GM18505 (cell line): ENCODE data around the gene IRS1.

Experiments
- ATAC-seq: cut with Tn5 transposase; IDR thresholded peaks from one replicate; pipeline ENCODE4 v1.9.1; 2021; ENCODE audit not compliant: unreplicated experiment
- POLR2A ChIP-seq: IDR thresholded peaks from 4 replicates; pipeline ENCODE4 v1.6.1; 2011; ENCODE audit warnings: borderline replicate concordance; ENCODE audit not compliant: insufficient read depth, insufficient read length; ENCODE audit errors: extremely low read depth

The IRS1 gene

DNA sequence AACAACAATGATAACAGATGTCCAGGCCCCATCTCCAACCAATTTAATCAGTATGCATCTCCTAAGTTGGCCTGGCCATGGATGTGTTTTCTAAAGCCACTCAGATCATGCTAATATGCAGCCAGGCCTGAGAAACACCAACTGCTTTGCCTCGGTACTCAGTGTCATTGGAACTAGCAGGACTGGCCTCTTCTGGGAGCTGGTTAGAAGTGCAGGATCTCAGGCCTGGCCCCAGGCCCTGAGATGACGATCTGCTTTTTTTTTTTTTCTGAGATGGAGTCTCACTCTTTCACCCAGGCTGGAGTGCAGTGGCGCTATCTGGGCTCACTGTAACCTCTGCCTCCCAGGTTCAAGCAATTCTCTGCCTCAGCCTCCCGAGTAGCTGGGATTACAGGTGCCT lies 69.1 kb downstream of the IRS1 start:
- no peak for ATAC-seq

DNA sequence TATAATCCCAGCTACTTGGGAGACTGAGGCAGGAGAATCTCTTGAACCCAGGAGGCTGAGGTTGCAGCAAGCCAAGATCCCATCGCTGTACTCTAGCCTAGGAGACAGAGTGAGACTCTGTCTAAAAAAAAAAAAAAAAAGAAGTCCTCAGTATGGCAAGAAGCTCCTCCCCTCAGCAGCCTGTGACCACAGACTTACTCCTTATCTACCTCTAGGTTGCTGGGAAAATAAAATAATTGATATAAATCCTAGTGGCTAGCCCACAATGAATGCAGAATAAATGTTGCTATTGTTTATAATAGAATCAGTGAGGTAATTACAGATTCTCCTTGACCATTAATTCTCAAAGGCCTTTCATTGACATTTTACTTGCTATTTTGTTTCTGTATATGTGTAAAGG lies 70.6 kb downstream of the IRS1 start:
- no peak for ATAC-seq

More for the DNA sequence above, 69.1 kb downstream of the IRS1 start:
- no peak for TF ChIP-seq POLR2A

DNA sequence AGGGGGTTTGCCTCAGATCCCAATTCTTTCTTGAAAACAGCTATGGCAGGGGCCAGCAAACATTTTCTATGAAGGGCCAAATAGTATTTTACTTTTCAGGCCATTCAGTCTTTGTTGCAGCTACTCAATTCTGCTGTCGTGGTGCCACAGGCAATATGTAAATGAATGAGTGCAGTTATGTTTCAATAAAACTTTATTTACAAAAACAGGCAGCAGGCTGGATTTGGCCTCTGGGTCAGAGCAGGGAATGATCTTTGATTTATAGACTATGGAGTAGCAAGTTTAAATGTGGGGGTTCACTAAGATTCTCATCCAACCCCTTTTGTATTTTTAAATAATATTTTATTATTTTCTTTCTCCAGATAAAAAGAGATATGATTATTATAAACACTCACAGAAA lies 72.4 kb downstream of the IRS1 start:
- TF ChIP-seq POLR2A: no peak
- no peak for ATAC-seq

More for the DNA sequence above, 70.6 kb downstream of the IRS1 start:
- TF ChIP-seq POLR2A: no peak

DNA sequence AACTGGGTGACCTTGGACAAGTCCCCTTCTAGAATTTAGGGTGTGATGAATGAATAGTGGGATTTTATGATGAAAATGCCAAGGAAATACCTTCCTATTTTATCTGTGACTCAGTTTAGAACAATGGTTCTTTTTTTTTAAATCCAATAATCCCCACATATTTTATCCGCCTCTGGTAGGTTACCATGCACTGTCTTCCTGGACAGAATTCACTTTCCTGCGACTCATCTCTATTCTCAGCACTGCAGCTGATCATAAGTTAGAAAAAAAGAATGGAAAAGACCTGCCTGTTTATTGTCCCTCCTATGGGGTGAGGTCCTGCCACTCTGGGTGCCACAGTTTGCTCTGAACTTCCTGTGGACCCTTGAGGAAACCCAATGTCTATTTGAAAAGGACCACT lies 73.1 kb downstream of the IRS1 start:
- ATAC-seq: no peak

DNA sequence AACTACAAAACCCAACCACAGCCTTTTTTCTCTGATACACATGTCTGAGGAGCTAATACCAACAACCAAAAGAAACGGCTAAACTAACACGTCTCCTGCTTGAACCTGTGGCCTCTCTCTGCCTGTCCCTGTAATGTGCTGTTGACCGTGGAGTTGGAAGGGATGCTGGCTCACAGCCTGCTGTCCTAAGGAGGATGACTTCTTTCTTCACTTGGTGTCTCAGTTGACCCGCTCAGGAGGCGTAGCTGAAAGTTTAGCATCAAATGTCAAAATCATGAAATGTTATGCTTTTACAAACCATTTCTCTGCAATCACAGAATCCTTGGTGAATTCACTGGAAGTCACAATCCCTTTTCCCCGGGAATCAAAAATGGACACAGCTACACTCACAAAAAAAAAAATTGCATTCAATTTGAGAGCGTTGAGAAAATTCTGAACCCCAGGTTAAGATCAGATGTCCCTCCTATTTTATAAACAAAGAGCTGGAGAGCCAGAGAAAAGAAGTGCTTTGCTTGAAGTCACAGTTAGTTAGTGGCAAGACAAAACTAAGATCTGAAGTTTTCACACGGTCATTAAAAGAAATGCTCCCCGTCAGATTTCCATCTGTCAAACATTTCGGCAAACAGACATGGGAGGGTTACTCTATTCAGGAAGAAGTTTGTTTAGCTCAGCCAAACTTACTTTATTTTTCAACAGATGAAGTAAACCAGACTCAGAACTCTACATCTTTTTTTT lies 74.3 kb downstream of the IRS1 start:
- TF ChIP-seq POLR2A: no peak
- ATAC-seq: no peak

More for the DNA sequence above, 73.1 kb downstream of the IRS1 start:
- no peak for TF ChIP-seq POLR2A

DNA sequence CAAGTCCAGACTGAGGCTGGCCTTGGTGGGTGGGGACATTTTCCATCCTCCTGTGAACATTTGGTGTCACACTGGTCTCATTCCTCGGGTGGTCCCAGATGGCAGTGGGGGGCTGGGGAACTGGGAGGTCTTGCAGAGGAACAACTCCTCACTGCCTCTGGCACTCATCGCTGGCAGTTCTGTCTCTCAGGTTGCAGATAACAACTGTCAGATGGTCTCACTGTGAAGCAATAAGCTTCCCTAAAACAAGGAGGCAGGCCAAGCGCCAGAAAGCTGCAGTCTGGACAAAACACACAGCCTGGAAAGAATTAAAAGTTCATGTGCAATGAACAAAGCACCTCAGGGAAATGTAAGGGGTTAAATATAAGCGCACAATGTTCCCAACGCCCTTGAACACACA lies 78.1 kb downstream of the IRS1 start:
- TF ChIP-seq POLR2A: no peak
- ATAC-seq: no peak

DNA sequence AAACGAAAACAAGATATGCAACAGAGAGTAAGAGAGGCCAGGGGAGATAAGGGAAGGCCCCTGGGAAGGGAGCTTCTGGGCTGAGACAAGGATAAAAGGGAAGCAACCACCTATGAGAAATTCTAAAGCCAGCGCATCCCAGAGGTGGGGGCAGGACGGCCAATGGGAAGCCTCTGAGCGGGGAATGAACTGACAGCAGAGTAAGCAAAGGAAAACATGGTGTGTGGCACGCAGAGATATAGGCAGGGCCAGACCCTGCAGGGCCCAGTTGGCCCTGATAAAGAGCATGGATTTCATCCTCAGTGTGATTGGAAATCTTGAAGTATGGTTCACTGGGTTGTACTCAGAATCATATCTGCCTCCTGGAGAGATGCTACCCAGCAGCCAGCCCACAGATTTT lies 78.7 kb downstream of the IRS1 start:
- no peak for ATAC-seq
- TF ChIP-seq POLR2A: no peak

DNA sequence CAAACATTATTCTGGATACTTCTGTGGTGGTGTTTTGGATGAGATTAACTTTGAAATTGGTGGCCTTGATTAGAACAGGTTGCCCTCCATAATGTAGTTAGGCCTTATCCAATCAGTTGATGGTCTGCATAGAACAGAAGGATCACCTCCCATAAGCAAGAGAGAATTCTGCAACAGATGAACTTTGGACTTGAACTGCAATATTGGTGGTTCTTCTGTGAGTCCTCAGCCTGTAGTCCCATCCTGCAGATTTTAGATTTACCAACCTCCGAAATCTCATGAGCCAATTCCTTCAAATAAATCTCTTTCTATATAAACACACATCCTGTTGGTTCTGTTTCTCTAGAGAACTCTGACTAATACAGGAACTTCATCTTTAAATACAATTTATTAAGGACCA lies 81.9 kb downstream of the IRS1 start:
- no peak for ATAC-seq
- no peak for TF ChIP-seq POLR2A

DNA sequence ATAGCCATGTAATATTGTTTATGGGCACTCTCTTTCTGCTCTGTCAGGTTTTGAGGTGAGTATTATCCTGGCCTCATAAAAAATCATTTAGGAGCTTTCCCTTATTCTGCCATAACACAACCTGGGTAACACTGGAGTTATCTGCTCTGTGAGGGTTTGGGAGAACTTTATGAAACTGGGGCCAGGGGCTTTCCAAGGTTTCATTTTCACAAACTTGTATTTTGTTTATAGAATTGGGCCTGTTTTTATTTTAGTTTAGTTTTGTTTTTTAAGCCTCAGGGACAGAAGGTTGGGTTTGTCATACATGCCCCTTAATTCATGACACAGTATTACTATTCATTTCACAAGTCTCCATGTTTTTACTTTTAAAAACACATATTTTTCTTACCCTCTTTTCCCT lies 83.5 kb downstream of the IRS1 start:
- no peak for TF ChIP-seq POLR2A
- peak; percentile 54 for ATAC-seq

DNA sequence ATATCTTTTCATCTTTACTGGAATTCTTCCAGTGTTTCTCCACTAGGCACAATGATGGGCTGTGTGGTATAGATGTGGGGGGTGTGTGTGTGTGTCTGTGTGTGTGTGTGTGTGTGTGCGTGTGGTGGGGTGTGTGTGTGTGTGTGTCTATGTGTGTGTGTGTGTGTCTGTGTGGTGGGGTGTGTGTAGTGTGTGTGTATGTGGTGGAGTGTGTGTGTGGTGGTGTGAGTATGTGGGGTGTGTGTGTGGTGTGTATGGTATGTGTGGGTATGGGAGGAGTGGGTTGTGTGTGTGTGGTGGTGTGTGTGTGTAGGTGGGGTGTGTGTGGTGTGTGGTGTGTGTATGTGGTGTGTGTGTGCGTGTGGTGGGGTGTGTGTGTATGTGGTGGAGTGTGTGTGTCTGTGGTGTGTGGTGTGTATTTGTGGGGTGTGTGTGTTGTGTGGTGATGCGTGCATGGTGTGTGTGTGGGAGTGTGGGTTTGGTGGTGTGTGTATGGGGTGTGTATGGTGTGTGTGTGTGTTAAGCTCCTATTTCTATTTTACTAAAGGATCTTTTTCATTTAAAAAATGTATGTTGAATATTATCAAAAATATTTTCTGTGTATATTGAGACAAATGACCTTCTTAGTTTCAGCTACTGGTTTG lies 84.2 kb downstream of the IRS1 start:
- ATAC-seq: no peak
- TF ChIP-seq POLR2A: no peak

DNA sequence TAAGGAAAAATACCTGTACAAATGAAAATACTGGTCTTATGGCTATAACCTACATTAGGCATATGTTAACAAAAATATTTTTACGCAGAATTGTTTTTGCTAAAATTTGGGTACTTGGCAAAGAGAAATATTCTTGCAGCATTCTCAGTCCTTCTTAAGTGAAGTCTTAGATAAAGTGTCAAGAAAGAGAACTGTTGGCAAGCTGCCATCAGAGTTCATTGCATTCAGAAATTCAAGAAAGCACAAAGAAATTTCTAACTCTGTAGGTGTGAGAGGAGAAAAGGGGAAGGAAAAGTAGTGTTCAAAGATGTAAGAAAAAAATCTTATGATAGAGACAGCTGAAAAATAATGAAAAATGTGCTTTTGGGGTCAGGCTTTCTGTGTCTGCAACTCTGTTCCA lies 86.7 kb downstream of the IRS1 start:
- no peak for ATAC-seq
- no peak for TF ChIP-seq POLR2A

DNA sequence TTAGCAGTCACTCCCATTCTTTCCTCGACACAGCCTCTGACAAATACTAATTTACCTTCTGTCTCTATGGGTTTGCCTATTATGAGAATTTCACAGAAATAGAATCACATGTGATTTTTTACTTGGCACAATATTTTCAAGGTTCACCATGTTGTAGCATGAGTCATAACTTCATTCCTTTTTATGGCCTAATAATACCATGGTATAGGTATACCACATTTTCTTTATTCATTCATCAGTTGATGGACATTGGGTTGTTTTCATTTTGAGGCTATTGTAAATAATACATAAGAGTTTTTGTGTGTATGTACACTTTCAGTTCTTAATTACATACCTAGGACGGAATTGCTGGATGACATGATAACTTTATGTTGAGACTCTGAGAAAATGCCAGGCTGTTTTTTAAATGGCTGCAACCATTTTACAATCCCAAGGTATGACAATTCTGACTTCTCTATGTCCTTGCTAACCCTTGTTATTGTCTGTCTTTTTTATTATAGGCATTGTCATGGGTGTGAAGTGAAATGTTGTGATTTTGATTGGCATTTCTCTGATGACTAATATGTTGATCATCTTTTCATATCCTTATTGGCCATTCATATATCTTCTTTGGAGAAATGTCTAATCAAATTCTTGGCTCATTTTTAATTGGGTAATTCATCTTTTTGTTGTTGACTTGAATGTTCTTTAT lies 87.9 kb downstream of the IRS1 start:
- TF ChIP-seq POLR2A: no peak
- ATAC-seq: no peak

DNA sequence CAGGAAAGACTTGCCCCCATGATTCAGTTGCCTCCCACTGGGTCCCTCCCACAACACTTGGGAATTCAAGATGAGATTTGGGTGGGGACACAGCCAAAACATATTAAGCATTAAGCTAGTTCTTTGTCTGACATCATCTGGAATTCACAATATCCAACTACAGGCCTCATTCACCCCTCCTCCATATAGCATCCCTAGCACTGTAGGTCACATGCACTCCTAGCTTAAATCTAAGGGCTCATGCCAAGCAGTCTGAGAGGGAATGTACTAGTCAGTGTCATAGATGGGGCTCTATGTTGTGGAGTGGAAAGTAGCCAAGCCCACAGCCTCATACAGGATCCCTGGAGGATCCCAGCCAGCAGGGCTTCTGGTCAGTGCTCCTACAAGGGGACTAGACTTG lies 92.1 kb downstream of the IRS1 start:
- no peak for ATAC-seq
- TF ChIP-seq POLR2A: no peak

DNA sequence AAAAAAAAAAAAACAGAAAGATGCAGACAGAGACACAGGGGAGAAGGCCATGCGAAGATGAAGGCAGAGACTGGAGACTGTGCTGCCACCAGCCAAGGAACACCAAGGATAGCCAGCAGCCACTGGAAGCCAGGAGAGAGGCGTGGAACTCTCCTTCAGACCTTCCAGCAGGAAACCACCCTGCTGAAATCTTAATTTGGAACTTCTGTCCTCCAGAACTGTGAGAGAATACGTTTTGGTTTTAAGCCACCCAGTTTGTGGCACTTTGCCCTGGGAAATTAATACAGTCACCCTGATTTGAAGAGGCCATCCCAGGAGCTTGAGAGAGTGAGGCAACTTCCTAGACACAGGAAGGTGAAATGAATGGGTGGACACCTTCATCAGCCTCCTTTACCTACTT lies 93.7 kb downstream of the IRS1 start:
- ATAC-seq: no peak
- no peak for TF ChIP-seq POLR2A
